GM19397 (cell line): ENCODE measurements around the gene ZSWIM8.
"Not testable (repeated sequence)": the region's sequence is repeated elsewhere in the genome, so short reads cannot be mapped to it uniquely, and the experiment has no call there.

Experiments
- ATAC-seq: cut with Tn5 transposase; IDR thresholded peaks from one replicate; pipeline ENCODE4 v1.9.1; 2021; ENCODE audit warnings: mild to moderate bottlenecking, moderate library complexity; ENCODE audit not compliant: unreplicated experiment

The ZSWIM8 gene

DNA sequence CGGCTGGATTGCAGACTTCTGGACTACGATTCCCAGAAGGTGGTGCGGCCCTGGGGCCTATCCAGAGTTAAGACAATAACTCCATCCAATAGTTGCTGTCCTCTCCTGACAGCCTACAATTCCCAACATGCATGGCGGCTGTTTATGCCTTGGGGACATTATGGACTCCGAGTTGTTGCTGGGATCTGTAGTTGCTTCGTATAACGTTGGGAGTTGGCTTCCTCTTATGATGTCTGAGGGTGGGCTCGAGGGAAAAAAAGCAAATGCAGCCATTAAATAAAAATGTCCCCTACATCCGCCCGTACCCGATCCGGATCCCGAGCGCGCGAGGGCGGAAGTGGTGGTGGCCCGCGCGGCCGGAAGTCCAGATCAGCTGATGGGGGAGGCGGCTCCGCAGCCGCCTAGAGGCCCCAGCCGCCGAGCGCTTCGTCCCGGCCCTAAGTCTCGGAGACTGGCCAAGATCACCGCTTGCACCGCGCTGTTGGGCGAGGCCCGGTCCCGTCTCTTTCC is at the start of gene ZSWIM8:
Gene ZSWIM8, plus strand, starts transcription at position 396 of the 510 bp plus-strand sequence. CDS start 273 bp downstream, outside the sequence.
- ATAC-seq: peak; percentile 78

- not testable (repeated sequence) for ATAC-seq
These were observed 44.7 kb upstream of the ZSWIM8 start for GRCh38 chr10:73740501-73741254.

DNA sequence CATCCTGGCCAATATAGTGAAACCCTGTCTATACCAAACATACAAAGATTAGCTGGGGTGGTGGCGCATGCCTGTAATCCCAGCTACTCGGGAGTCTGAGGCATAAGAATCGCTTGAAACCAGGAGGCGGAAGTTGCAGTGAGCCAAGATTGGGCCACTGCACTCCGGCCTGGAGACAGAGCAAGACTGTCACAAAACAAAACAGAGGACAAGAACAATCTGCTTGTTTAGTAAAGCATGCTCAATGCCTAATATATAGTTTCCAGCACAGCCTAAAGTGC is 43.0 kb upstream of the ZSWIM8 start:
- ATAC-seq: no peak

- no peak for ATAC-seq
These were observed 42.0 kb upstream of the ZSWIM8 start for GRCh38 chr10:73743327-73743904.

GRCh38 chr10:73743905-73744663 is 41.3 kb upstream of the ZSWIM8 start, which contains the start of gene SEC24C:
TSS of gene SEC24C (plus strand) at chr10:73744372. CDS start at chr10:73746833, 2,461 bp downstream.
- ATAC-seq: peak; percentile 91

DNA sequence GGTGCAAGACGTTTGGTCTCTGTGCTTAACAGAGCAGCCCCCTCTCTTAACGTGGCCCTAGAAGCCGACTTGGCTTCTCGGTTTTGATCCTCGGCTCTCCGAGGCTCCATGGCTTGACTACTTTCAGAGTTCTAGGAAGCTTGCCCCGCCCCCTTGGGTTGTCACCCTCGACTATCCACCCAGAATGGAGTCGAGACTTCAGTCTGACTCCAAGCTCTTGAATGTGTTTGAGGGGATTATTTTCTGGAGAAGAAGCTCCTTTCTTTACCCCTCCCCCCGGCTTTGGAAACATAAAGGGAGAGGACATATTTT is 40.8 kb upstream of the ZSWIM8 start:
- ATAC-seq: peak; percentile 11

DNA sequence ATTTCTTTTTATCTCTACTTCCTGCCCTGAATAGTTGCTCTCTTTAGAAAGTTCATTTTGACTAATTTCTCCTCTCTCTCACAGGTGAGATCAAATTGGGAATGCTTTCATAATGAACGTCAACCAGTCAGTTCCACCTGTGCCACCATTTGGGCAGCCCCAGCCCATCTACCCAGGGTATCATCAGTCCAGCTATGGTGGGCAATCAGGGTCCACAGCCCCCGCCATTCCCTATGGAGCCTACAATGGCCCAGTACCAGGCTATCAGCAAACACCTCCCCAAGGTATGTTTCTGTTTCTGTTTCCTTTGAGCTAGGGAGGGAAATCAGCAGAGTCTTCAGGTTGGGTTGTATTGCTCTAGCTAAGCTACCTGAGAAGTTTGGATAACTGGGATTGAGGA is 38.7 kb upstream of the ZSWIM8 start:
- no peak for ATAC-seq

- no peak for ATAC-seq
These were observed 34.6 kb upstream of the ZSWIM8 start for GRCh38 chr10:73750819-73751218.

GRCh38 chr10:73756183-73756582 is 29.2 kb upstream of the ZSWIM8 start:
- ATAC-seq: no peak

- no peak for ATAC-seq
These were observed 26.5 kb upstream of the ZSWIM8 start for GRCh38 chr10:73758704-73759511.

- no peak for ATAC-seq
These were observed 25.8 kb upstream of the ZSWIM8 start for GRCh38 chr10:73759512-73760115.

DNA sequence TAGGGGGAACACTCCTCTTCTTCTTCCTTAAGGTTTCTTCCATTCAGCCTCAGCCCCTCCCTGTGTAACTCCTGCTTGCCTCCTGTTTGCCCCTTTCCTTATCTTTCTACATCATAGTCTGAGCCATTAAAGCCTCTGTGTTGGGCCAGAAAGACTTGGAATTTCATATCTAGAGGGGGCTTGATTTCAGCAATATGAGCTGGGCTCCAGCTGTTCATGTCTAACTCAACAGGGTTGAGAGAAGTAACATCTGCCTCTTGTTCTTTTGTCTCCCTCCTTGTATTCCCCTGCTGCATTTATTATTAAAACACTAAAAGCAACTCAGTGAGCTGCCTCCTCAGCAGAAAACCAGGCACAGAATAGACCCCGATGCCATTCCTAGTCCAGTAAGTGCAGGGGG is 23.6 kb upstream of the ZSWIM8 start:
- ATAC-seq: no peak

DNA sequence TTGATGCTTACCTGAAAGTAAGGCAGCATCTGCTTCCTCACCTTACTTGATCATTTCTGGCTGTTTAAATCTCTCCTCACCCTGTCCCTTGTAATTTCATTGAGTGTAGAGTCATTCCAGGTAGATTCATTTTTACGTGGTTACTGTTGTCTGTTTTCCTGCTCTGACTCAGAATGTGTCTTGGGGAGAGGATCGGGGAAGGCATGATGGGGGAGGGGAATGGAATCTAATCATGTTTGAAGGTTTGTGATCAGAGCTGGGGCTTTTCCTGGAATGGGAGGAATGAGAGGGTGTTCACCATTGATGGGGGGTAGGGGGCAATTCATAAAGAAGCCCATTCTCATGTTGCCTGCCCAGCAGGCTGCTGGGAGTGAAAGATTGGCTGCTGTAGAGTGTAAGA is 22.5 kb upstream of the ZSWIM8 start:
- ATAC-seq: no peak

DNA sequence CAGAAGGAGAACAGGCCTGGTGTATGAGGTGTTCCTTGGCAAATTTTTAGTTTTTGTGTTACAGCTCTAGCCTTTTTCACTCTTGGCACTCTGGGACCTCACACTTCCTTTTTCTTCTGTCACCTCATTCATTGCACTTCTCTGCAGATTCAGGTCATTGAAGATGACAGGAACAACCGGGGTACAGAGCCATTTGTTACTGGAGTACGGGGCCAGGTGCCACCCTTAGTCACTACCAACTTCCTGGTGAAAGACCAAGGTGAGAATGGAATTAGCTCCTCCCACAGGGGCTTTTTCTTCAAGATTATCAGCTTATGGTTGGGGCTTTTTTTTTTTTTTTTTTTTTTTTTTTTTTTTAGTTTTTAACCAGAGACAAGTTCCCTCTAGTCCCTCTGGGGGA is 22.1 kb upstream of the ZSWIM8 start:
- no peak for ATAC-seq

DNA sequence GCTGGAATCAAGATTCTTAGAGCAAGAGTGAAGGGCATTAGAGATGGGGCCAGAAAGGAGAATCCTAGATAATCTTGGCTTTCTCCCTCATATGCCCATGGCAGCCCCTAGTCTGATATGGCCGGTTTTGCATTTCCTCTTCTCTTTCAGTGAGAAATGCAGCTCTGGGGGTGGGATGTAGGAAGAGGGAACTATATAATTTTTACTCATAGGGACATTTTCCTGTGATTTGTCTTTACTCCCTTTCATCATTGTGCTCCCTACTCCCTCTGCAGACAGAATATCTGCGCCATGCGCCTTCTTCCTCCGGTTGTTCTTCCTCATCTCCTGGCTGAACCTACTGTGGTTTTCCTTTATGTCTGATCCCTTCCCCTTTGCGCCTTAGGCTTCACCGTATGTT is 20.3 kb upstream of the ZSWIM8 start:
- ATAC-seq: no peak

GRCh38 chr10:73768881-73769280 is 16.5 kb upstream of the ZSWIM8 start:
- no peak for ATAC-seq

DNA sequence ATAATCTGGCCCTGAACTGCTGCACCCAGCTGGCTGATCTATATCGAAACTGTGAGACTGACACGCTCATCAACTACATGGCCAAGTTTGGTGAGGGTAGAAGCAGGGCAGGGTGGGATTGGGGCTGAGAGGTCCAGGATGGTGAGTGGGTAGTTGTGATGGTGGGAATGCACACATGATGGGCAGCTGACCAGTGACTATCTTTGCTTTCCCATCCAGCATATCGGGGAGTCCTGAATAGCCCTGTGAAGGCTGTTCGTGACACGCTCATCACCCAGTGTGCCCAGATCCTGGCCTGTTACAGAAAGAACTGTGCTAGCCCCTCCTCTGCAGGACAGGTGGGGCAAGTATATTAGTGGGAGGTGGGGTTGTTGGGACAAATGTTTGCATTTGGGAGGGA is 16.0 kb upstream of the ZSWIM8 start:
- ATAC-seq: no peak

GRCh38 chr10:73771722-73772280 is 13.6 kb upstream of the ZSWIM8 start:
- ATAC-seq: peak; percentile 41

DNA sequence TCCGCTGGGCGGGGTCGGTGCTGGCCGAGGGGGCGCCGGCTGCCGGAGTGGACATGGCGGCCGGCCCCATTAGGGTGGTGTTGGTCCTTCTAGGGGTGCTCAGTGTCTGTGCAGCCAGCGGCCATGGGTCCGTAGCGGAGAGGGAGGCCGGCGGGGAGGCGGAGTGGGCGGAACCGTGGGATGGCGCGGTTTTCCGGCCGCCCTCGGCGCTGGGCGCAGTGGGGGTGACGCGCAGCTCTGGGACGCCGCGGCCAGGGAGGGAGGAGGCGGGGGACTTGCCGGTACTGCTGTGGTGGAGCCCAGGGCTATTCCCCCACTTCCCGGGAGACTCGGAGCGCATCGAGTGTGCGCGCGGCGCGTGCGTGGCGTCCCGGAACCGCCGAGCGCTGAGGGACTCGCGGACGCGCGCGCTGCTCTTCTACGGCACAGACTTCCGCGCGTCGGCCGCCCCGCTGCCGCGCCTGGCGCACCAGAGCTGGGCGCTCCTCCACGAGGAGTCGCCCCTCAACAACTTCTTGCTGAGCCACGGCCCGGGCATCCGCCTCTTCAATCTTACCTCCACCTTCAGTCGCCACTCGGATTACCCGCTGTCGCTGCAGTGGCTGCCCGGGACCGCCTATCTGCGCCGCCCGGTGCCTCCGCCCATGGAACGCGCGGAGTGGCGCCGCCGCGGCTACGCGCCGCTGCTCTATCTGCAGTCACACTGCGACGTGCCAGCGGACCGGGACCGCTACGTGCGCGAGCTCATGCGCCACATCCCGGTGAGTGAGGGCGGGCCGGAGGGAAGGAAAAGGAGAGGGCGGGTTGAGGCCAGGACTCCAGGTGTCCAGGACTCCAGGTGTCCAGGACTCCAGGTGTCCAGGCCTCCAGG is 12.9 kb upstream of the ZSWIM8 start:
- ATAC-seq: peak; percentile 70
